NCI-H1694 treated with DMSO at 0.1 percent for 48 hours (cell line): ENCODE results near the gene FYTTD1.

Experiments used
- DNase-seq: peaks from one replicate; lab custom pipeline; 2025; lab: John Stamatoyannopoulos, UW

FYTTD1 gene

DNA sequence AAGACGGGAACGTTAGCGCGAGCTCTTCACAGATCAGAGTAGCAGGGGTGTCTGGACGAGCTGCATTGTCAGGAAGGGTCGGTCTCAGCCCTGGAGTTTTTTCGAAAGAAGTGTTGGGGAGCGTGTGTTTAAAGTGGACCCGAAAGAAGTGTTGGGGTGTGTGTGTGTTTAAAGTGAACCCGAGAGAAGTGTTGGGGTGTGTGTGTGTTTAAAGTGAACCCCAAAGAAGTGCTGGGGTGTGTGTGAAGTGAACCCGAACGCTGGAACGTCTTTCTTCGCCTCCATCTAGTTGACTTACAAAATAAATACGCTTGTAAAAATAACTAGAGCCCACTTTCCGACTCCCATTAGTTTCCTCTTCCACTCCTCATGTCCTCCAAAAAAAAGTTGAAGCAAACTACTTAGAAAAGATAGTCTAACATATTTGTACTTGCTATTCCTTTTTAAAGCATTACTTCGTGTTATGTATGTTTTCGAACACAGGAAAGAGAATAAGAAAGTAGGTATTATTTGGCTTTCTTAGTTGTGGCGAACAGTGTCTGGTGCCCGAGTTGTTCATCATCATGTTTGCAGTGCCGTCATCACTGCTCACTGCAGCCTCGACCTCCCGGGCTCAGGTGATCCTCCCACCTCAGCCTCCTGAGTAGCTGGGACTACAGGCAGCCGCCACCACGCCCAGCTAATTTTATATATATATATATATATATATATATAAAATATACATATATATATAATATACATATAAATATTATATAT, 42.4 kb downstream of the FYTTD1 start:
- DNase-seq, result no peak

DNA sequence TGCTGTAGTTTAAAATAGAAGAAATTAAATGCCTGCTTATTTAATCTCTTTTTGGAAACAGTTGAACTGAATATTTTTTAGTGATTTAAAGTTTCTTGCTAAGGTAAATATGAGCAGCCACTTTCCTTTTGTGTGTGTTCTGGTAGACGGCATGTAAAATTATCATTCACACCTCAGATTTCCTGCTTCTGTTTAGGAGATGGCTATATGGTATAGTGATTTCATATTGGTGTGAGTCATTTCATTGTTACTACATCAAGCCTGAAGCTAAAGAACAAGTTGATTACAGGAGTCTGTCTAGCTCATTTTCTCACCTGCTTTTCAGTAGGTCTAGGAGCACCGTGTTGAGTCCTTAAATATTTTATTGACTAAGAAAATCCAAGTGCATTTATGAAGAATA, 43.6 kb downstream of the FYTTD1 start:
- DNase-seq, result no peak

DNA sequence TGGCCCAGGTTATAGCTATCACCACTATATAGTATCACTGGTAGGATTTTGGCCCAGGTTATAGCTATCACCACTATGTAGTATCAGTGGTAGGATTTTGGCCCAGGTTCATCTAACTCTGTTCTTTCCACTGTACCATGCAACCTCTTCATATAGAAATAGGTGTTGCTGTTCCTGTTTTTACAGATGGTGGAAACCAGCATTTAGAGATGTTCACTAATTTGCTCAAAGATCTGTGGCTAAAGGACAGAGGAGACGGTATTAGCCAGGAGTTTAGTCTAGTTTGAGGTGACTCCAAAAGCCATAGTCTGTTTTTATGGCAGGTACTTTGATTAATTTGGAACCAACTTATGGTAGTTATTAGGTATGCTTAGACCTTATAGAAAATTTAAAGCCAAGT, 44.4 kb downstream of the FYTTD1 start:
- DNase-seq, result no peak

DNA sequence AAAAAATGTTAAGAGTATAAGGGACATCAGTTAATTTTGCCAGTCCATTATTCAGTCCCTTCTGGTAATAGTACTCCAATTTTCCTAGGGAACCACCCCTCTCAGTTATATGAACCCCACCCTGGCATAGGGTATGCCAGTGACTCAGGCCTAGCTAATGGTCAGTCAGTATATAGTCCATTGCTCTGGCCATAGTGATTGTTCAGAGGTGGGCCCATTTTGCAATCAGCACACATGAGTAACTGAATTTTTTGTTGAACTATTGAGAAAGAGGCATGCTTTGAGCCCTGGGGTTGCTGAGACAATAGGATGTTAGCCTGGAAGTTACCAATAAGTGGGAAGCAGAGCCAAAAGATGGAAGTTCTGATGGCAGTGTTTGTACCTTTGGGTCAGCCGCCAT, 45.5 kb downstream of the FYTTD1 start:
- no peak for DNase-seq

DNA sequence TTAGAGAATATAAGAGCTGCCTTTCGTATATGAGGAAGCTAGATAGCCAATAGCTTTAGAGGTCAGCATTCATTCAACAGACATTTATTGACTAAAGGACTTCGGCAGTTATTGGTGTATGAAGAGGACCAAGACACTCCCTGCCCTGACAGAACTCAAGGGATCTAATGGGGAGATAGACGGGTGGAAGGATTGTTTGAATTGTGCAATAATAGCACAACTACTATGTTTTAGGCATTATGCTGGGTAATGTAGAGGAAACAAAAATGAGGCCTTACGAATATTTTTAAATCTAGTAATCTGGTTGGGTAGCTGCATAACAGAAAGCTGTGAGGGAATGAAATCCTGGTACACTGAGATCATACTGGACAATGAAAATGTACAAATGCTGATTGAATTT, 46.4 kb downstream of the FYTTD1 start:
- DNase-seq, result no peak

DNA sequence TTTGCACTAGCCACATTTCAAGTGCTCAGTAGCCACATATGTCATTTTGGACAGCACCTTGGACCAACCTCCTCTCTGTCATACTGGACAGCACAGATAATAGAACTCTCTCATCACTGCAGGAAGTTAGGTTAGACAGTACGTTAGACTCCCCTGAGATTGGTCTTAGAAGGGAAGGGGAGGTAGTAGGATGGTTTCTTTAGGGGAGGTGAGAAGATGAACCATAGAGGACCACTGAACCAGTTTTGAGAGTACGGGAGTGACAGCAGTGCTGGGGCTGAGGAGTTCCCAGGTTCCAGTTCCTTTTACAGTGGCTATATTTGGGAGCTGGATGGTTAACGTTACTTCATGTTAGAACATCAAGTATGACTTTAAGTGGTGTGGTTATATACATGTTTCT, 49.2 kb downstream of the FYTTD1 start:
- DNase-seq, result no peak

DNA sequence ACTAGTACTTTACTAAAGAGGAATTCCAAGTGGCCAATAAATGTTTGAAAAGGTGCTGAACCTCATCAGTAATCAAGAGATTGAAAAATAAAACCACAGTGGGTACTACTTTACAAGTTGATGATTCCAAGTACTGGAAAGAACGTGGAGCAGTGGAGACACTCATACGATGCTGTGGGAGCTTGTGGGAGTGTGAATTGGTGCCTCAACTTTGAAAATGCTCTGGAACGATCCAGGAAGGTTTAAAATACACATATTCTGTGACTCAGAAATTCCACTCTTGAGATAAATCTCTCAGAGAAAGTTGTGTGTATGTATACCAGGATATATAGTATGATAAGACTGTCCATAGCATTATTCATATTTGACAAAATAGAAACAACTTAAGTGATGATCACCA, 50.7 kb downstream of the FYTTD1 start:
- DNase-seq, result no peak

DNA sequence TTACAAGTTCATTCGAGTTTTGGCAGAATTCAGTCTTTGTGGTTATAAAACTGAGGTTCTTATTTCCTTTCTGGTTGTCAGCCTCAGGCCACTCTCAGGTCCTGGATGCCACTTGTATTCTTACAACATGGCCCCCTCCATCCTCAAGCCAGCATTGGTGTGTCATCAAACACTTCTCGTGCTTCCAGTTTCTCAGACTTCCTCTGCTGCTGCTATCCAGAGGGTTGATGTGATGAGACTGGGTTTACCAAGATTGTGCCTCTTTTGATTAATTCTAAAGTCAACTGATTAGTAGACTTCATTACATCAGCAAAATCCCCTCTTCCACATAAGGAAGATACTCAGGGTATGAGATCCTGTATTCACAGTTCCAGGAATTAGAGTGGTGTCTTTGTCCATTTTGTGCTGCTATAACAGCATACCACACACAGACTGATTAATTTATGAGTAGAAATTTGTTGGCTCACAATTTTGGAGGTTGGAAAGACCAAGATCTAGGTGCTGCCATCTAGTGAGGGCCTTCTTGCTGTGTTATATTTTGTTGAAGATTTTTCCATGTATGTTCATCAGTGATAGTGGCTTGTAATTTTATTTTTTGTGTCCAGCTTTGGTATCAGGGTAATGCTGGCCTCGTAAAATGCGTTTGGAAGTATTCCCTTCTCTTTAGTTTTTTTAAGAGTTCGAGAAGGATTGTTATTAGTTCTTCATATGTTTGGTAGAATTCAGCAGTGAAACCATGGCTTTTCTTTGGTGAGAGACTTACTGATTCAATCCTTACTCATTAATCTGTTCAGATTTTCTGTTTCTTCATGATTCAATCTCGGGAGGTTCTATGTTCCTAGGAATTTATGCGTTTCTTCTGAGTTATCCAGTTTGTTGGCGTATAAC, 52.5 kb downstream of the FYTTD1 start:
- no peak for DNase-seq

DNA sequence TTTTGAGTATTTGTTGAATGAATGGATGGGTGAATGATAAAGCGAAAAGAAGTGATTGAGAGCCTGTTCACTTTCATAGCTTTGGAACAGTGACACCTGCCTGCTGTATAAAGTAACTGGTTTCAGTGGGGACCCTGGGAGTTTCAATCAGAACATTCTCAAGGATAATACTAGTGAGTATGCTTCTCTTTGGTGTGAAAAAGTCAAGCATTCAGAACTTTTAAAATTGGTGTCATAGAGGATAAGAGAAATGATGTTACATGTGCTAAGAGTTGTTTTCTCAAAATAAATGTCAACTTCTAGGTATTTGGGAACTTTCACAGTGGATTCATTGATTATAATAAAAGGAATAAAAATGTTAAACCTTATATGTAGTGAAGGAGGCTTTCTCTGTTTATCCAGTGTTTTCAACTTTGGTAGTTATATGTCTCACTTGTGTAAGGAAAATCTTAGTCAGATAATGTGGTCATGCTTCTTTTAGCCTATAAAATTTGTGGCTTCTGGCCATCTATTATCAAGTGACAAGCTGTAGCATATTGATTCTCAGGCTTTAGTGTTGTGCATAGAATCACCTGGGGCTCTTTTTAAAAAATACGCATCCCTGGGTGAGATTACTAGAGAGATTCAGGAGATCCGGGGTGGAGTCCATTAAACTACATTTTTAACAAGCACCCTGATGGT, 53.2 kb downstream of the FYTTD1 start:
- DNase-seq, result no peak

DNA sequence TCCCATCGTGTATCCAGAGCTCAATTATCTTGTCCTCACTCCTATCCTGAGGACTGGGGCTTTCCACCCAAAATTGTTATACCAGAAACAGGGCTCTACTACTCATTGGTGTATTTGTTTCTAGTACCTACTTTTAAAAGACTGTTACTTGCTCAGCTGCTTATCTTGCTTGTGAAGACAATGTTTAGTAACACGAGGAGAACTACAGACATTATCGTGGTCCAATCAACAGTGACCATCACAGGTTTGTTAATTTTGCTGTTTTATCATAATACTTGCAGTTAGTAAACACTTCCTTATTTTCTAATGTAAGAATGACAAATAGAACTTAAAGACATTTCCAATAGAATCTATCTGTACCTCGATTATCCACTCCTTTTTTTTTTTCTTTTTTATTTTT, 54.8 kb downstream of the FYTTD1 start:
- DNase-seq, result no peak

DNA sequence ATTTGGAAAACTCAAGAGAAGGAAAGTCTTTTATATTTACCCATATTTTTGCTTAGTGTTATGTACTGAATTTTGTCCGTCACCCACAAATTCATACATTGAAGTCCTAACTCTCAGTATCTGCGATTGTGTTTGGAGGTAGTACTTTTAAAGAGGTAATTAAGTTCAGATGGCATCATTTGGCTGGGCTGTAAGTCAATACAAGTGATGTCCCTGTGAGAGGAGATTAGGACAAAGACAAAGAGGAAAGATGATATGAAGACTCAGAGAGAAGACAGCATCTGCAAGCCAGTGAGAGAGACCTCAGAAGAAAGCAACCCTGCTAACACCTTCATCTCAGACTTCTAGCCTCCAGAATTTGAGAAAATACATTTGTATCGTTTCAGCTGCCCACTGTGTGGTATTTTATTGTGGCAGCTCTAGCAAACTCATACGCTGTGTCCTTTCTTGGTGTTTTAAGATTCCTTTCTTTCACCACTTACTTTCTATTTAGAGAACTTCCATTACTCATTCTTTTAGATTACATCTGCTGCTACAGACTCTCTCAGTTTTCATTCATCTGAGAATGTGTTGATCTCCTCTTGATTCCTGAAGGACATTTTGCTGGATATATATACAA, 58.4 kb downstream of the FYTTD1 start:
- DNase-seq, result no peak

DNA sequence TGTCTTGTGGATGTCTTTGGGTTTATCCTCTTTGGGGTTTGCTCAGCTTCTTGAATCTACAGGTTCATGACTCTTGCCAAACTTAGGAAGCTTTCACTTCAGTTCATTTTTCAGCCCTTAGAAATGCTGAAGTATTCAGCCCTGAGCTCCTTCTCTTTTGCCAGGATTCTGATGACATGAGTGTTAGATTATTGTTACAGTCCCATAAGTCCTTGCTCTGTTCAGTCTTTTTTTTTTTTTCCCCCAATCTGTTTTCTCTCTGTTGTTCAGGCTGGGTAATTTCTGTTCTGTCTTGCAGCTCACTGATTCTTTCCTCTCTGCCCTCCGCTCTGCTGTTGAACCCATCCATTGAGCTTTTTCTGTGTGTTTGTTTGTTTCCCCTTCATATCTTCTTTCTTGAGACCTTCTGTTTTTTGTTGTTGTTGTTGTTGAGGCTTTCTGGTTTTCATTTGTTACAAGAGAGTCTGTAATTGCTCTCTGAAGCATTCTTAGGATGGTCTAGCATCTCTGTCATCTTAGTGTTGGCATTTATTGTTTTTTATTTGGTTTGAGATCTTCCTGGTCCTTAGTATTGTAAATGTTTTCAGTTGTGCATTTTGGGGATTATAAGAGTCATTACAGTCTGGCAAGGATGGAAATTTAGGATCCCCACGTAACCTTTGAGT, 59.8 kb downstream of the FYTTD1 start:
- no peak for DNase-seq

DNA sequence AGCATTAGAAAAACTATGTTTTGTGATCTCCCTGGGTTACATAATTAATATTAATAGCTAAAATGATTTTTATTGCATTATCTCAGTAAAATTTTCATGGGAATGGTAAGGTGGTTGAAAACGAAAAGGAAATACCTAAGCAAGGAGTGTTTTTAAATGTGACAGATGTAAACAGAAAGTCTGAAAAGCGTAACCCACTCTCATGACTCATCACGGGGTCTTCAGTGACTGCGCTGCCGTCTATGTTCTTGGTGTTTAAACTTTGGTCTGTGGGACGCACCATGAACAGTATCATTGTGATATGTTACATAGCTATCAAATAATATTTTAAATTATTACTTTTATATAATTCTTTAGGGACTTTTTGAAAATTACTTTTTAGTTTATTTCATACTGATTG, 61.2 kb downstream of the FYTTD1 start:
- DNase-seq, result no peak

DNA sequence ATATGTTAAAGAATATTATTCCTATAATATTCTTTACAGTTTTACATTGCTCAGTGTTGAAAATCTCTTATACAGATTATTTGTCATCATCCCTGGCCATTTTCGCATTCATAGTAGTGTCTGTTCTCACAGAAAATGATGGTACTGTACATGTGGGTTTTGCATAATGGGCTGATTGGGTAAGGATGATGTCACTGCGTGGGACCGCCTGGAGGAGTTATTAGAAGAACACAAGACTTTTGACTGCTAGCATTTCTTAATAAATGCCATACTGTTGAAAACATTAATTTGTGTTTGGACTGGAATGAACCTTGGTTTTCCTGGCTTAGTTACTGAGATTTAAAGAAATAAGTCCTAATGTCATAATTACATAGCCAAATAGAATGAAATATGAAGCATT, 61.7 kb downstream of the FYTTD1 start:
- no peak for DNase-seq

DNA sequence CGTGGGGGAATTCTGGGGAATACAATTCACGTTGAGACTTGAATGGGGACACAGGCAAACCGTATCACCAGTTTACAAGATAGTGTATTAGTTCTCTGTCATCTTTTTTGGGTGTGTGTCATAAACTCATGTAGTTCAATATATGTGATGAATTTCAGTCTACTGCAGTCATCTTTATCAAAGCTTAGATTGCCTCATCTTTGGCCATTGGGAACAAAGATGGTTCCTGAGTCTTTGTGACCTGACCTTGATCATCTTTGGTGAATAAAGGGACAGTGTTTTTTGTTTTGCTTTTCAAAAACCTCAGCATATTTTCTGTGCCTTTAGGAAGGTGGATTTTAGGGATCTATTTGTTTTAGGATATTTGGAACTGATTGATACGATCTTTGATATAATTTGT, 64.7 kb downstream of the FYTTD1 start:
- no peak for DNase-seq

DNA sequence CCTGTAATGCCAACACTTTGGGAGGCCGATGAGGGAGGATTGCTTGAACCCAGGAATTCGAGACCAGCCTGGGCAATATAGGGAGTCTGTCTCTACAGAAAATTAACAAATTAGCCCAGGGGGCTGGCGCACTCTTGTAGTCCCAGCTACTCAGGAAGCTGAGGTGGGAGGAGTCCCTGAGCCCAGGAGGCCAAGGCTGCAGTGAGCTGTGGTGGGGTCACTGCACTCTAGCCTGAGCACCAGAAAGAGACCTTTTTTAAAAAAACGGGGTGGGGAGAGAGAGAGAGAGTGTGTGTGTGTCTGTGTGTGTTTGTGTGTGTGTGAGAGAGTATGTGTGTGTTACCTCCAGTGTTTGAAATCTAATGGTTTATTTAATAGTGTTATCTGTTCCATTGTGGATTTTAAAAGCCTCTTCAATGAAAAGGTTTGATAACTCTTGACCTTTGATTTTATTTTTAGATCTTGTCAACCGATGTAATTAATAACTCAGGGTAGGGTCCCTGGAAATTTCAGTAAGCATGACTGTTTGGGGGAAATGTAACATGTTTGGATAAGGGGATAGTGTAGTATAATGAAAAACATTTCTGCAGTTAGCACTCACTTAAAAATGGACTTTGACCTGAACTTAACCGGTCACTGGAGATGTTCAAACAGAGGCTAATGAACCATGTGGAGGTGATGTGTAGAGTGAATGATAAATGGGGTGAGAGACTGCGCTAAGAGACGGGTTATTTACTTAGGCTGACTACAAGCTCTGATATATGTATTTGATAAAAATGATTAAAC, 71.1 kb downstream of the FYTTD1 start:
- no peak for DNase-seq

DNA sequence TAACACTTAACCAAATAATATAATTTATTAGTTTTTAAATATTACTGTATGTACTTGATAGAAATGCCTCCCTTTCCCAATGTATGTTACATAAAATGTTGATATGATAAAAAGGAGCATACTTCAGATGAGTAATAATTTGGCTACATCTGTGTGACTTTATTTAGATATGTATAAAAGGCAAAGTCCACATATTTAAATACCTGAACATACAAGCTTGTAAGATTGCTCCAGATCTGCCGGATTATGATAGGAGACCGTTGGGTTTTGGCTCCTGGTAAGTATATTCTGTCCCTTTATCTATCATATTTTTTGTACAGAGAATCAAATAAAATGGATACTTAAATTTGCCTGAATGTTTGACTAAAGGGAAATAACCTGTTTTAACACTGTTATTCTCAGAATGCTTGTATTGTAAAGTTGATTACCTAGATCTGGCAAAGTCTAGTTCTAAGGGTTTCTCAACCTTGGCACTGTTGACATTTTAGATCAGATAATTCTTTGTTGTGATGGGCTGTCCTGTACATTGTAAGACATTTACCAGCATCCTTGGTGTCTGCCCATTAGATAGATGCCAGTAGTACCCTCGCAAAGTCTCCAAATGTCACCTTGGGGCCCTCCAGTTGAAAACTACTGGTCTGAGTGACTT, 79.8 kb downstream of the FYTTD1 start:
- DNase-seq, result no peak

DNA sequence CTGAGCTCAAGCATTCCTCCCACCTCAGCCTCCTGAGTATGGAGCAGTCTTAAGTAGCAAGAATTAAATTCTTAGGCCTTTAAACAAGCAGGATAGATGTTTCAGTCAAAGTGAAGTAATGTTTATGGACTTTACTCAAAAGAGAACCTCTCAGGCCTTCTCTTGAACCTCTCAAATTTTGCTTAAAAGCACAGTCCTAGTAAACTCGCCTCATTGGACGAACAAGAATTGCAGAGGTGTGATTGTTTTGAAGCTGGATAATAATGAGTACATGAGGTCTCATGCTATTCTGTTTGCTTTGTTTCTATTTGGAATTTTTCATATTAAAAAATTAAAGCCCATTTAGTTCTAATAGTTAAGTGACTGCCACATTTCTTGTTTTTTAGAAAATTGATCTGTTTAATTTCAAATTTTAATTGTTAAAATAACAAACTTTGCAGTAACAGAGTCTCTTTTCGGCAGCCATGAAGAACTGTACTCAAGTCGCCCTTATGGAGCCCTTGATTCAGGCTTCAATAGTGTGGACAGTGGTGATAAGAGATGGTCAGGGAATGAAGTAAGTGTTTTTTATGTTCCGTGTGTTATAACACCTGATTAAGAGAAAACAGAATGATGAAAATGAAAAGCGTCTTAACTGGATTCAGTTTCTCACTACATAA, 80.8 kb downstream of the FYTTD1 start:
- no peak for DNase-seq

DNA sequence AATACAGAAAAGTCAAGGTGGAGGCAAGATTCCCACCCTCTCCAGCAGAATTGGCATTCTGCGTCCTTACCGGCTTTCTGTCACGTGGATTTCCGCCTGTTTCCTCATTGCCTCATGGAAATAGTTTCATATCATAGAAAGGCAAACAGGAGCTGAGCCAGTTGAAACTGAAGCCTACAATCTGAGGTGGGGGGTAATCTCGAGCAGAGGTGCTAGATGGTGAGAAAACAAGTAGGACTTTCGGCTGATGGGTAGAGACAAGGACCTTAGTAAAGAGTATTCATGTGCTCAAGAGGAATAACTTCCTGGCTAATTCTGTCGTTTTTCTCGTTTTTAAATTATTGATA, 81.3 kb downstream of the FYTTD1 start:
- DNase-seq, result no peak
